WTC11 (cell line): Measurements from ENCODE around the gene PAF1. TPM values are rescaled to one million over a fixed set of nuclear protein-coding genes. Genes with fewer than 3 reads are reported as not detected.
A peak's percentile ranks its signal among the peaks of the same experiment; 100 is the strongest.

ENCODE experiments used
- ELF4 ChIP-seq: sonication (generic); formaldehyde crosslinking; IDR thresholded peaks from 2 replicates; pipeline ENCODE4 v1.8.1; 2022; ENCODE audit warnings: low read depth, mild to moderate bottlenecking, moderate library complexity, missing genetic modification reagents
- FOXJ3 ChIP-seq: sonication (generic); formaldehyde crosslinking; IDR thresholded peaks from 2 replicates; pipeline ENCODE4 v1.9.0; 2021; ENCODE audit warnings: missing genetic modification reagents, mild to moderate bottlenecking, borderline replicate concordance
- GRHL2 ChIP-seq: fragments of 250-450 bp; sonication (Bioruptor Pico); IDR thresholded peaks from 2 replicates; pipeline ENCODE4 v1.8.0; 2022; ENCODE audit warnings: mild to moderate bottlenecking, moderate library complexity; ENCODE audit not compliant: insufficient replicate concordance, severe bottlenecking
- GTF2I ChIP-seq: fragments of 250-450 bp; sonication (Bioruptor Pico); conservative IDR thresholded peaks from 2 replicates; pipeline ENCODE4 v1.4.0; 2021; ENCODE audit warnings: mild to moderate bottlenecking
- IRF2 ChIP-seq: sonication (generic); formaldehyde crosslinking; IDR thresholded peaks from 2 replicates; pipeline ENCODE4 v1.8.0; 2022; ENCODE audit warnings: low read depth, missing genetic modification reagents, borderline replicate concordance
- NFE2L1 ChIP-seq: sonication (generic); formaldehyde crosslinking; IDR thresholded peaks from 2 replicates; pipeline ENCODE4 v1.8.1; 2023; ENCODE audit warnings: missing genetic modification reagents
- NFYB ChIP-seq: sonication (generic); formaldehyde crosslinking; conservative IDR thresholded peaks from 2 replicates; pipeline ENCODE4 v1.8.0; 2022; ENCODE audit warnings: low read depth, missing genetic modification reagents
- NR1H2 ChIP-seq: sonication (generic); formaldehyde crosslinking; IDR thresholded peaks from 2 replicates; pipeline ENCODE4 v1.9.0; 2021; ENCODE audit warnings: mild to moderate bottlenecking, moderate library complexity, missing genetic modification reagents
- NR2C2 ChIP-seq: sonication (generic); formaldehyde crosslinking; IDR thresholded peaks from 2 replicates; pipeline ENCODE4 v1.8.0; 2022; ENCODE audit warnings: mild to moderate bottlenecking, missing genetic modification reagents
- NR3C1 ChIP-seq: sonication (generic); formaldehyde crosslinking; conservative IDR thresholded peaks from 2 replicates; pipeline ENCODE4 v1.8.1; 2023; ENCODE audit warnings: low read depth, mild to moderate bottlenecking, missing genetic modification reagents
- PRRX2 ChIP-seq: fragments of 250-450 bp; sonication (Bioruptor Pico); IDR thresholded peaks from 2 replicates; pipeline ENCODE4 v1.8.0; 2021; ENCODE audit warnings: mild to moderate bottlenecking
- RELA ChIP-seq: sonication (generic); formaldehyde crosslinking; IDR thresholded peaks from 2 replicates; pipeline ENCODE4 v1.8.1; 2022; ENCODE audit warnings: missing genetic modification reagents, mild to moderate bottlenecking, borderline replicate concordance
- SMAD4 ChIP-seq: sonication (generic); formaldehyde crosslinking; IDR thresholded peaks from 2 replicates; pipeline ENCODE4 v1.8.0; 2022; ENCODE audit warnings: mild to moderate bottlenecking, missing genetic modification reagents
- SOX15 ChIP-seq: fragments of 250-450 bp; sonication (Bioruptor Pico); IDR thresholded peaks from 2 replicates; pipeline ENCODE4 v1.9.0; 2021; ENCODE audit warnings: mild to moderate bottlenecking
- TEAD1 ChIP-seq: sonication (generic); formaldehyde crosslinking; IDR thresholded peaks from 2 replicates; pipeline ENCODE4 v1.8.0; 2022; ENCODE audit warnings: mild to moderate bottlenecking, missing genetic modification reagents
- TP53 ChIP-seq: sonication (generic); formaldehyde crosslinking; IDR thresholded peaks from 2 replicates; pipeline ENCODE4 v1.8.1; 2023; ENCODE audit warnings: mild to moderate bottlenecking, missing genetic modification reagents
- ZNF232 ChIP-seq: sonication (generic); formaldehyde crosslinking; IDR thresholded peaks from 2 replicates; pipeline ENCODE4 v1.8.0; 2022; ENCODE audit warnings: mild to moderate bottlenecking, missing genetic modification reagents
- ZNF317 ChIP-seq: sonication (generic); formaldehyde crosslinking; IDR thresholded peaks from 2 replicates; pipeline ENCODE4 v1.8.1; 2023; ENCODE audit warnings: low read depth, mild to moderate bottlenecking, moderate library complexity, missing genetic modification reagents, borderline replicate concordance
- ZNF396 ChIP-seq: fragments of 250-450 bp; sonication (Bioruptor Pico); IDR thresholded peaks from 2 replicates; pipeline ENCODE4 v1.8.0; 2021; ENCODE audit warnings: mild to moderate bottlenecking, moderate library complexity, borderline replicate concordance
- ZNF423 ChIP-seq: fragments of 250-450 bp; sonication (Bioruptor Pico); IDR thresholded peaks from 2 replicates; pipeline ENCODE4 v2.1.2; 2022; ENCODE audit warnings: mild to moderate bottlenecking, moderate library complexity
- total RNA-seq: library from RNA; stranded (reverse); gene quantifications from 3 replicates; pipeline ENCODE4 v1.2.3, GENCODE V29; 2021
- TF ChIP-seq, protein P1 (sequence below): sonication (generic); formaldehyde crosslinking; IDR thresholded peaks from 2 replicates; pipeline ENCODE4 v1.8.1; 2023; ENCODE audit warnings: mild to moderate bottlenecking, moderate library complexity, missing genetic modification reagents
- TF ChIP-seq, protein P2 (sequence below): sonication (generic); formaldehyde crosslinking; IDR thresholded peaks from 2 replicates; pipeline ENCODE4 v1.8.1; 2023; ENCODE audit warnings: mild to moderate bottlenecking, missing genetic modification reagents, moderate library complexity
- TF ChIP-seq, protein P3 (sequence below): sonication (generic); formaldehyde crosslinking; IDR thresholded peaks from 2 replicates; pipeline ENCODE4 v1.8.0; 2022; ENCODE audit warnings: mild to moderate bottlenecking, missing genetic modification reagents
- TF ChIP-seq, protein P4 (sequence below): fragments of 250-450 bp; sonication (Bioruptor Pico); IDR thresholded peaks from 2 replicates; pipeline ENCODE4 v1.9.0; 2021; ENCODE audit warnings: moderate library complexity, mild to moderate bottlenecking, inconsistent platforms, borderline replicate concordance
- TF ChIP-seq, protein P5 (sequence below): sonication (generic); formaldehyde crosslinking; IDR thresholded peaks from 2 replicates; pipeline ENCODE4 v1.8.1; 2022; ENCODE audit warnings: mild to moderate bottlenecking, moderate library complexity, missing genetic modification reagents
- TF ChIP-seq, protein P6 (sequence below): sonication (generic); formaldehyde crosslinking; IDR thresholded peaks from 2 replicates; pipeline ENCODE4 v1.8.1; 2022; ENCODE audit warnings: mild to moderate bottlenecking, missing genetic modification reagents, moderate library complexity, borderline replicate concordance
- TF ChIP-seq, protein P7 (sequence below): sonication (generic); formaldehyde crosslinking; IDR thresholded peaks from 2 replicates; pipeline ENCODE4 v1.8.0; 2022; ENCODE audit warnings: mild to moderate bottlenecking, missing genetic modification reagents
- TF ChIP-seq, protein P8 (sequence below): sonication (generic); formaldehyde crosslinking; IDR thresholded peaks from 2 replicates; pipeline ENCODE4 v1.8.0; 2023; ENCODE audit warnings: mild to moderate bottlenecking, missing genetic modification reagents
- TF ChIP-seq, protein P9 (sequence below): sonication (generic); formaldehyde crosslinking; conservative IDR thresholded peaks from 2 replicates; pipeline ENCODE4 v1.8.1; 2022; ENCODE audit warnings: mild to moderate bottlenecking, missing genetic modification reagents

PAF1 gene
- total RNA-seq, 1 experiment from 2014 or later: 27.8 TPM

DNA sequence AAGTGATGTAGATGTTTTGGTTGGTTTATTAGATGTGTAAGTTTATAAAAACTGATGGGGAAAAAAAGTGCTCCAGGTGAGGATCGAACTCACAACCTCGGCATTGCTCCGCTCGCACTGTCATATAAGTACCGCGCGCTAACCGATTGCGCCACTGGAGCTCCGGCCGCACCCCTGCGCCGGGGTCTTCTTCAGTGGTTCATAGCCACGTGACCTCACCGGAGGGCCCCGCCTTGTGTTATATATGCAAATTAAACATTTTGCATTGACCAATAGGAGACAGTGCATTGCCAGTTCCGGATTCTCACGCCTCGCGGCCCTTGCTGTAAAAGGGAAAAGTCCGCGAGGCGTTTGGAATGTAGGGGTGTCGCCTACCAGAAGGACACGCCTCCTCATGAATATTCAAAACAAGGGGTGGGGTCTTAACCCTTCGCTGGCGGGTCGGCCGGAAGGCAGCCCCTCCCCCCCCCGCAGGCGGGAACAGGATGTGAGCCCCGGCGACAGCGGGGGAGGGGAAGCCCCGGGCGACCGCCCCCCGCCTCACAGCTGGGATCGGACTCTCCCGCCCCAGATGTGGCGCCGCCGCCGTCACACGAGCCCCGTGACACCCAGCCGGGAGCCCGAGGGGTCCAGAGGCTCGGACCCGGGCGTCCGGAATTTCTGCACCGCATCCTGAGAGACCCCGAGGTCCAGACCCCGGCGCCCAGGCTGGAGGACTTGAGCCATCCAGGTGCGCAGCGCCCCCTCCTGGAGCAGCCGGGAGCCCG lies 21.4 kb upstream of the PAF1 start, which contains the start of gene PLEKHG2 (continued):
- TF ChIP-seq RELA (CRISPR knock-in tag): no peak
- TF ChIP-seq GTF2I (CRISPR knock-in tag): no peak
- TF ChIP-seq, protein P1, sequence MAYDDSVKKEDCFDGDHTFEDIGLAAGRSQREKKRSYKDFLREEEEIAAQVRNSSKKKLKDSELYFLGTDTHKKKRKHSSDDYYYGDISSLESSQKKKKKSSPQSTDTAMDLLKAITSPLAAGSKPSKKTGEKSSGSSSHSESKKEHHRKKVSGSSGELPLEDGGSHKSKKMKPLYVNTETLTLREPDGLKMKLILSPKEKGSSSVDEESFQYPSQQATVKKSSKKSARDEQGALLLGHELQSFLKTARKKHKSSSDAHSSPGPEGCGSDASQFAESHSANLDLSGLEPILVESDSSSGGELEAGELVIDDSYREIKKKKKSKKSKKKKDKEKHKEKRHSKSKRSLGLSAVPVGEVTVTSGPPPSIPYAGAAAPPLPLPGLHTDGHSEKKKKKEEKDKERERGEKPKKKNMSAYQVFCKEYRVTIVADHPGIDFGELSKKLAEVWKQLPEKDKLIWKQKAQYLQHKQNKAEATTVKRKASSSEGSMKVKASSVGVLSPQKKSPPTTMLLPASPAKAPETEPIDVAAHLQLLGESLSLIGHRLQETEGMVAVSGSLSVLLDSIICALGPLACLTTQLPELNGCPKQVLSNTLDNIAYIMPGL (CRISPR knock-in tag): peak; percentile 82; the same call in 1 of the 2 replicates
- no peak for TF ChIP-seq ZNF232 (CRISPR knock-in tag)
- TF ChIP-seq NR3C1 (CRISPR knock-in tag): no peak
- no peak for TF ChIP-seq SOX15 (CRISPR knock-in tag)
- TF ChIP-seq, protein P2, sequence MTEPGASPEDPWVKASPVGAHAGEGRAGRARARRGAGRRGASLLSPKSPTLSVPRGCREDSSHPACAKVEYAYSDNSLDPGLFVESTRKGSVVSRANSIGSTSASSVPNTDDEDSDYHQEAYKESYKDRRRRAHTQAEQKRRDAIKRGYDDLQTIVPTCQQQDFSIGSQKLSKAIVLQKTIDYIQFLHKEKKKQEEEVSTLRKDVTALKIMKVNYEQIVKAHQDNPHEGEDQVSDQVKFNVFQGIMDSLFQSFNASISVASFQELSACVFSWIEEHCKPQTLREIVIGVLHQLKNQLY (CRISPR knock-in tag): no peak
- no peak; the same call in 1 of the 2 replicates for TF ChIP-seq NFYB (CRISPR knock-in tag)
- TF ChIP-seq TEAD1: no peak; the same call in 1 of the 2 replicates
- no peak for TF ChIP-seq ZNF396 (CRISPR knock-in tag)
- no peak for TF ChIP-seq ELF4 (CRISPR knock-in tag)
- TF ChIP-seq, protein P3, sequence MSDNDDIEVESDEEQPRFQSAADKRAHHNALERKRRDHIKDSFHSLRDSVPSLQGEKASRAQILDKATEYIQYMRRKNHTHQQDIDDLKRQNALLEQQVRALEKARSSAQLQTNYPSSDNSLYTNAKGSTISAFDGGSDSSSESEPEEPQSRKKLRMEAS (CRISPR knock-in tag): no peak; the same call in 1 of the 2 replicates
- TF ChIP-seq, protein P4, sequence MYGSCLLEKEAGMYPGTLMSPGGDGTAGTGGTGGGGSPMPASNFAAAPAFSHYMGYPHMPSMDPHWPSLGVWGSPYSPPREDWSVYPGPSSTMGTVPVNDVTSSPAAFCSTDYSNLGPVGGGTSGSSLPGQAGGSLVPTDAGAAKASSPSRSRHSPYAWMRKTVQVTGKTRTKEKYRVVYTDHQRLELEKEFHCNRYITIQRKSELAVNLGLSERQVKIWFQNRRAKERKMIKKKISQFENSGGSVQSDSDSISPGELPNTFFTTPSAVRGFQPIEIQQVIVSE (CRISPR knock-in tag): no peak
- no peak for TF ChIP-seq ZNF317 (CRISPR knock-in tag)
- TF ChIP-seq, protein P5, sequence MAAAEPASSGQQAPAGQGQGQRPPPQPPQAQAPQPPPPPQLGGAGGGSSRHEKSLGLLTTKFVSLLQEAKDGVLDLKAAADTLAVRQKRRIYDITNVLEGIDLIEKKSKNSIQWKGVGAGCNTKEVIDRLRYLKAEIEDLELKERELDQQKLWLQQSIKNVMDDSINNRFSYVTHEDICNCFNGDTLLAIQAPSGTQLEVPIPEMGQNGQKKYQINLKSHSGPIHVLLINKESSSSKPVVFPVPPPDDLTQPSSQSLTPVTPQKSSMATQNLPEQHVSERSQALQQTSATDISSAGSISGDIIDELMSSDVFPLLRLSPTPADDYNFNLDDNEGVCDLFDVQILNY (CRISPR knock-in tag): peak; percentile 82; the same call in 1 of the 2 replicates
- TF ChIP-seq NR2C2 (CRISPR knock-in tag): no peak
- TF ChIP-seq NR1H2 (CRISPR knock-in tag): no peak
- no peak for TF ChIP-seq TP53 (CRISPR knock-in tag)
- no peak for TF ChIP-seq GRHL2 (CRISPR knock-in tag)
- TF ChIP-seq, protein P6, sequence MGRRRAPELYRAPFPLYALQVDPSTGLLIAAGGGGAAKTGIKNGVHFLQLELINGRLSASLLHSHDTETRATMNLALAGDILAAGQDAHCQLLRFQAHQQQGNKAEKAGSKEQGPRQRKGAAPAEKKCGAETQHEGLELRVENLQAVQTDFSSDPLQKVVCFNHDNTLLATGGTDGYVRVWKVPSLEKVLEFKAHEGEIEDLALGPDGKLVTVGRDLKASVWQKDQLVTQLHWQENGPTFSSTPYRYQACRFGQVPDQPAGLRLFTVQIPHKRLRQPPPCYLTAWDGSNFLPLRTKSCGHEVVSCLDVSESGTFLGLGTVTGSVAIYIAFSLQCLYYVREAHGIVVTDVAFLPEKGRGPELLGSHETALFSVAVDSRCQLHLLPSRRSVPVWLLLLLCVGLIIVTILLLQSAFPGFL (CRISPR knock-in tag): no peak
- TF ChIP-seq IRF2 (CRISPR knock-in tag): no peak
- TF ChIP-seq FOXJ3 (CRISPR knock-in tag): no peak
- TF ChIP-seq, protein P7, sequence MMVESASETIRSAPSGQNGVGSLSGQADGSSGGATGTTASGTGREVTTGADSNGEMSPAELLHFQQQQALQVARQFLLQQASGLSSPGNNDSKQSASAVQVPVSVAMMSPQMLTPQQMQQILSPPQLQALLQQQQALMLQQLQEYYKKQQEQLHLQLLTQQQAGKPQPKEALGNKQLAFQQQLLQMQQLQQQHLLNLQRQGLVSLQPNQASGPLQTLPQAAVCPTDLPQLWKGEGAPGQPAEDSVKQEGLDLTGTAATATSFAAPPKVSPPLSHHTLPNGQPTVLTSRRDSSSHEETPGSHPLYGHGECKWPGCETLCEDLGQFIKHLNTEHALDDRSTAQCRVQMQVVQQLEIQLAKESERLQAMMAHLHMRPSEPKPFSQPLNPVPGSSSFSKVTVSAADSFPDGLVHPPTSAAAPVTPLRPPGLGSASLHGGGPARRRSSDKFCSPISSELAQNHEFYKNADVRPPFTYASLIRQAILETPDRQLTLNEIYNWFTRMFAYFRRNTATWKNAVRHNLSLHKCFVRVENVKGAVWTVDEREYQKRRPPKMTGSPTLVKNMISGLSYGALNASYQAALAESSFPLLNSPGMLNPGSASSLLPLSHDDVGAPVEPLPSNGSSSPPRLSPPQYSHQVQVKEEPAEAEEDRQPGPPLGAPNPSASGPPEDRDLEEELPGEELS (CRISPR knock-in tag): no peak
- 0 out of 2 replicates have a peak, but pooled peaks have one; percentile 17 for TF ChIP-seq SMAD4 (CRISPR knock-in tag)
- 0 out of 2 replicates have a peak, but pooled peaks have one; percentile 37 for TF ChIP-seq PRRX2 (CRISPR knock-in tag)
- TF ChIP-seq NFE2L1: no peak
- peak; percentile 32; the same call in 1 of the 2 replicates for TF ChIP-seq ZNF423 (CRISPR knock-in tag)
- TF ChIP-seq, protein P8, sequence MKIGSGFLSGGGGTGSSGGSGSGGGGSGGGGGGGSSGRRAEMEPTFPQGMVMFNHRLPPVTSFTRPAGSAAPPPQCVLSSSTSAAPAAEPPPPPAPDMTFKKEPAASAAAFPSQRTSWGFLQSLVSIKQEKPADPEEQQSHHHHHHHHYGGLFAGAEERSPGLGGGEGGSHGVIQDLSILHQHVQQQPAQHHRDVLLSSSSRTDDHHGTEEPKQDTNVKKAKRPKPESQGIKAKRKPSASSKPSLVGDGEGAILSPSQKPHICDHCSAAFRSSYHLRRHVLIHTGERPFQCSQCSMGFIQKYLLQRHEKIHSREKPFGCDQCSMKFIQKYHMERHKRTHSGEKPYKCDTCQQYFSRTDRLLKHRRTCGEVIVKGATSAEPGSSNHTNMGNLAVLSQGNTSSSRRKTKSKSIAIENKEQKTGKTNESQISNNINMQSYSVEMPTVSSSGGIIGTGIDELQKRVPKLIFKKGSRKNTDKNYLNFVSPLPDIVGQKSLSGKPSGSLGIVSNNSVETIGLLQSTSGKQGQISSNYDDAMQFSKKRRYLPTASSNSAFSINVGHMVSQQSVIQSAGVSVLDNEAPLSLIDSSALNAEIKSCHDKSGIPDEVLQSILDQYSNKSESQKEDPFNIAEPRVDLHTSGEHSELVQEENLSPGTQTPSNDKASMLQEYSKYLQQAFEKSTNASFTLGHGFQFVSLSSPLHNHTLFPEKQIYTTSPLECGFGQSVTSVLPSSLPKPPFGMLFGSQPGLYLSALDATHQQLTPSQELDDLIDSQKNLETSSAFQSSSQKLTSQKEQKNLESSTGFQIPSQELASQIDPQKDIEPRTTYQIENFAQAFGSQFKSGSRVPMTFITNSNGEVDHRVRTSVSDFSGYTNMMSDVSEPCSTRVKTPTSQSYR (CRISPR knock-in tag): peak; percentile 96
- TF ChIP-seq, protein P9, sequence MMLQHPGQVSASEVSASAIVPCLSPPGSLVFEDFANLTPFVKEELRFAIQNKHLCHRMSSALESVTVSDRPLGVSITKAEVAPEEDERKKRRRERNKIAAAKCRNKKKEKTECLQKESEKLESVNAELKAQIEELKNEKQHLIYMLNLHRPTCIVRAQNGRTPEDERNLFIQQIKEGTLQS (CRISPR knock-in tag): no peak
